Neural cell (in vitro differentiated cells): ENCODE measurements around the gene MYO7B.

ENCODE experiments used
- EP300 ChIP-seq: fragments of 450-650 bp; conservative IDR thresholded peaks from 2 replicates; pipeline ENCODE4 v1.6.1; 2014; ENCODE audit warnings: antibody characterized with exemption, mild to moderate bottlenecking, moderate library complexity; ENCODE audit not compliant: poor library complexity, severe bottlenecking
- EZH2 ChIP-seq: fragments of 200-600, 300-800 bp; shearing (Covaris generic), sonication (generic); IDR thresholded peaks from 2 replicates; pipeline ENCODE4 v1.6.1; 2014; ENCODE audit warnings: antibody characterized with exemption, low read length, borderline replicate concordance, mild to moderate bottlenecking; ENCODE audit not compliant: insufficient read depth, poor library complexity, severe bottlenecking
- MXI1 ChIP-seq: fragments of 450-650 bp; conservative IDR thresholded peaks from 2 replicates; pipeline ENCODE4 v1.6.1; 2014; ENCODE audit warnings: antibody characterized with exemption, mild to moderate bottlenecking; ENCODE audit not compliant: poor library complexity, severe bottlenecking
- POLR2AphosphoS5 ChIP-seq: IDR thresholded peaks from 2 replicates; pipeline ENCODE4 v1.6.1; 2012
- RAD21 ChIP-seq: fragments of 450-650 bp; conservative IDR thresholded peaks from 2 replicates; pipeline ENCODE4 v1.6.1; 2014; ENCODE audit warnings: antibody characterized with exemption, mild to moderate bottlenecking, moderate library complexity
- REST ChIP-seq: IDR thresholded peaks from 2 replicates; pipeline ENCODE4 v1.6.1; 2012; ENCODE audit warnings: borderline replicate concordance
- TAF1 ChIP-seq: IDR thresholded peaks from 2 replicates; pipeline ENCODE4 v1.6.1; 2012; ENCODE audit warnings: low read depth
- TF ChIP-seq, protein P1 (sequence below): fragments of 450-650 bp; IDR thresholded peaks from 2 replicates; pipeline ENCODE4 v1.5.1; 2014; ENCODE audit warnings: antibody characterized with exemption, mild to moderate bottlenecking, moderate library complexity; ENCODE audit not compliant: poor library complexity, severe bottlenecking

DNA sequence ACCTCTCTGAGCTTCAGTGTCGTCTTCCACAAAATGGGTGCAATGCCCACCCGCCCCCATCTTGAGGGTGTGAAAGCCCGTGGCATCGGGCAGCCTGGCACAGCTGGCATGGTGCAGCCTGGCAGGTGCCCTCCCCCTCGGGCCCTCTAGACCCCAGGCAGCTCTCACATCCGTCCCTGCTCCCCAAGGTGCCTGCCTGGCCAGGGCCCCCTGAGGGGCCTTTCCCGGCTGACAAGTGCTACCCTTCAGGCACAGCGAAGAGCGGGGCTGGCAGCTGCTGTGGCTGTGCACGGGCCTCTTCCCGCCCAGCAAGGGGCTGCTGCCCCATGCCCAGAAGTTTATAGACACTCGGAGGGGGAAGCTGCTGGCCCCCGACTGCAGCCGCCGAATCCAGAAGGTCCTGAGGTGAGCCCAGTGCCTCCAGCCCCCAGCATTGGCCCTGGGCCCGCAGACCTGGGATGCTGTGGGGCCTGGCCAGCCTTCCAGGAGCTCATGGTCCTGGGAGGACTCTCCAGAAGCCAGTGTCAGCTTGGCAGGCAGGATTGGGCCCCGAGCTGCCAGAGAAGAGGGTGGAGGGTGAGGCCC lies 96.6 kb downstream of the MYO7B start:
- TF ChIP-seq, protein P1, sequence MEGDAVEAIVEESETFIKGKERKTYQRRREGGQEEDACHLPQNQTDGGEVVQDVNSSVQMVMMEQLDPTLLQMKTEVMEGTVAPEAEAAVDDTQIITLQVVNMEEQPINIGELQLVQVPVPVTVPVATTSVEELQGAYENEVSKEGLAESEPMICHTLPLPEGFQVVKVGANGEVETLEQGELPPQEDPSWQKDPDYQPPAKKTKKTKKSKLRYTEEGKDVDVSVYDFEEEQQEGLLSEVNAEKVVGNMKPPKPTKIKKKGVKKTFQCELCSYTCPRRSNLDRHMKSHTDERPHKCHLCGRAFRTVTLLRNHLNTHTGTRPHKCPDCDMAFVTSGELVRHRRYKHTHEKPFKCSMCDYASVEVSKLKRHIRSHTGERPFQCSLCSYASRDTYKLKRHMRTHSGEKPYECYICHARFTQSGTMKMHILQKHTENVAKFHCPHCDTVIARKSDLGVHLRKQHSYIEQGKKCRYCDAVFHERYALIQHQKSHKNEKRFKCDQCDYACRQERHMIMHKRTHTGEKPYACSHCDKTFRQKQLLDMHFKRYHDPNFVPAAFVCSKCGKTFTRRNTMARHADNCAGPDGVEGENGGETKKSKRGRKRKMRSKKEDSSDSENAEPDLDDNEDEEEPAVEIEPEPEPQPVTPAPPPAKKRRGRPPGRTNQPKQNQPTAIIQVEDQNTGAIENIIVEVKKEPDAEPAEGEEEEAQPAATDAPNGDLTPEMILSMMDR: no peak
- TF ChIP-seq EZH2 (no peak), TAF1 (no peak), POLR2AphosphoS5 (no peak), RAD21 (no peak), MXI1 (no peak), EP300 (no peak), REST (no peak)
